ENCODE measurements around the gene ATG9A.
"Not testable (repeated sequence)": the region's sequence is repeated elsewhere in the genome, so short reads cannot be mapped to it uniquely, and the experiment has no call there.

DNA sequence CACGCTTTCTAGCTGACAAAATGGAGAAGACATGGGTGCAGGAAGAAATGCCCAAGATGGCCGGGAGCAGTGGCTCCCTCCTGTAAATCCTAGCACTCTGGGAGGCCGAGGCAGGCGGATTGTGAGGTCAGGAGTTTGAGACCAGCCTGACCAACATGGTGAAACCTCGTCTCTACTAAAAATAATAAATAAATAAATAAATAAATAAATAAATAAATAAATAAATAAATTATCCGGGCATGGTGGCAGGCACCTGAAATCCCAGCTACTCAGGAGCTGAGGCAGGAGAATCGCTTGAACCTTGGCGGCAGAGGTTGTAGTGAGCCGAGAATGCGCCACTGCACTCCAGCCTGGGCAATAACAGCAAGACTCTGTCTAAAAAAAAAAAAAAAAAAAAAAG, 29.5 kb upstream of the ATG9A start:
- TF ChIP-seq ZFP30 (CRISPR knock-in tag; IDR thresholded peaks at IDR 0.05); OSR1 (CRISPR knock-in tag; IDR thresholded peaks at IDR 0.05); PATZ1 (CRISPR knock-in tag; IDR thresholded peaks at IDR 0.05; ENCODE audit: borderline replicate concordance); GLIS3 (CRISPR knock-in tag; IDR thresholded peaks at IDR 0.05); BACH2 (CRISPR knock-in tag; IDR thresholded peaks at IDR 0.05; ENCODE audit: borderline replicate concordance); SNAI2 (CRISPR knock-in tag; IDR thresholded peaks at IDR 0.05); ISL1 (CRISPR knock-in tag; IDR thresholded peaks at IDR 0.05): not testable (repeated sequence)
- TF ChIP-seq, protein P1, sequence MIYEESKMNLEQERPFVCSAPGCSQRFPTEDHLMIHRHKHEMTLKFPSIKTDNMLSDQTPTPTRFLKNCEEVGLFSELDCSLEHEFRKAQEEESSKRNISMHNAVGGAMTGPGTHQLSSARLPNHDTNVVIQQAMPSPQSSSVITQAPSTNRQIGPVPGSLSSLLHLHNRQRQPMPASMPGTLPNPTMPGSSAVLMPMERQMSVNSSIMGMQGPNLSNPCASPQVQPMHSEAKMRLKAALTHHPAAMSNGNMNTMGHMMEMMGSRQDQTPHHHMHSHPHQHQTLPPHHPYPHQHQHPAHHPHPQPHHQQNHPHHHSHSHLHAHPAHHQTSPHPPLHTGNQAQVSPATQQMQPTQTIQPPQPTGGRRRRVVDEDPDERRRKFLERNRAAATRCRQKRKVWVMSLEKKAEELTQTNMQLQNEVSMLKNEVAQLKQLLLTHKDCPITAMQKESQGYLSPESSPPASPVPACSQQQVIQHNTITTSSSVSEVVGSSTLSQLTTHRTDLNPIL (CRISPR knock-in tag; IDR thresholded peaks at IDR 0.05; ENCODE audit: low read depth): not testable (repeated sequence)
